SK-N-MC (cell line): ENCODE results near the gene MBD3L2.
"Not testable (repeated sequence)": the region's sequence is repeated elsewhere in the genome, so short reads cannot be mapped to it uniquely, and the experiment has no call there.

ENCODE experiments used
- EZH2 ChIP-seq: fragments of 200-600 bp; sonication (generic); IDR thresholded peaks from one replicate; pipeline ENCODE4 v1.6.1; 2017; ENCODE audit warnings: antibody characterized with exemption
- FOXP2 ChIP-seq: optimal IDR thresholded peaks from 2 replicates; pipeline ENCODE3; 2011; ENCODE audit warnings: mild to moderate bottlenecking, moderate library complexity; ENCODE audit not compliant: insufficient read depth; ENCODE audit errors: extremely low read length, control extremely low read depth
- POLR2AphosphoS5 ChIP-seq: IDR thresholded peaks from 2 replicates; pipeline ENCODE4 v1.6.1; 2012; ENCODE audit warnings: mild to moderate bottlenecking, low read depth, low read length, borderline replicate concordance

GRCh38 chr19:7052896-7053295 lies 3.8 kb downstream of the MBD3L2 start:
- TF ChIP-seq POLR2AphosphoS5, EZH2, FOXP2: not testable (repeated sequence)
